ENCODE results near the gene SLC6A9. TPM values are rescaled to one million over a fixed set of nuclear protein-coding genes. Genes with fewer than 3 reads are reported as not detected.

Gene SLC6A9
- total and polyA plus RNA-seq, 2 experiments from 2014 or later = 14.4 to 20.0 TPM

DNA sequence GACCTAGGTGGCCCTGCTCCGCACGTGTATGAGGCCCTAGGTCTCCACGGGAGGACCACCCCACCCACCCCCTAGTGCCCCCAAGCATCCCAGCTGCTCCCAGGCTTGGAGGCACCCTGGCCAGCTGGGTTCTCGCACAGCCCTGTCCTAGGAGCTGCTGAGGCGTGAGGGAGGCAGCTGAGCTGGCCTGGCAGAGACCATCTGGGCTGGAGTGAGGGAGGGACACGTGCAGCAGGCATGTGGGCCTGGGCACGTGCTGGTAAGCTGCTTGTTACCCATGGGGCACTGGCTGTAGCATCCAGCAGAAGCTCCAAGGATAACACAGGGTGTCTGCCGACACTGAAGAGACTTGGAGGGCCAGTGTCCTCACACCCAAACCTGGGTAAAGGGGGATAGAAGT lies 10.1 kb downstream of the SLC6A9 start:
- Mint-ChIP-seq H3K27me3 (ENCODE audit: insufficient read depth, low read depth, poor library complexity) (peaks cover 5% of the 10 kb centered on the region), H3K9me3 (no peaks in the 10 kb centered on the region), H3K4me1 (peaks cover 15% of the 10 kb centered on the region; the same call in 2 of the 3 replicates), H3K27ac (no peak overlapping the region), H3K4me3 (no peak overlapping the region), H3K36me3 (ENCODE audit: low read depth) (peaks cover 53% of the 10 kb centered on the region)
- no peak overlapping the region for H3K27ac ChIP-seq (ENCODE audit: low read depth)
- peaks cover 6% of the 10 kb centered on the region; the same call in 1 of the 2 replicates for H3K79me2 ChIP-seq (replicated peaks; ENCODE audit: insufficient read depth)
- H3K4me3 ChIP-seq = no peak overlapping the region
- ATAC-seq (no peak), DNase-seq (ENCODE audit: low spot score) (no peak)
- no peaks in the 10 kb centered on the region for H3K36me3 ChIP-seq (ENCODE audit: insufficient read depth)
- no peaks in the 10 kb centered on the region for H3K9me2 ChIP-seq (ENCODE audit: insufficient read depth)
- H3K4me1 ChIP-seq (ENCODE audit: insufficient read depth) = peaks cover 5% of the 10 kb centered on the region; the same call in 1 of the 2 replicates
- no peak overlapping the region for H3K4me2 ChIP-seq
- H3F3A ChIP-seq (replicated peaks; ENCODE audit: low read depth) = no peaks in the 10 kb centered on the region
- H2AFZ ChIP-seq = no peak overlapping the region
- H4K20me1 ChIP-seq (replicated peaks; ENCODE audit: insufficient read depth) = no peaks in the 10 kb centered on the region; the same call in 1 of the 2 replicates
- H3K27me3 ChIP-seq (ENCODE audit: insufficient read depth) = no peaks in the 10 kb centered on the region
- TF ChIP-seq JUNB (IDR thresholded peaks at IDR 0.05; ENCODE audit: unreplicated experiment) (no peak), NANOG (IDR thresholded peaks at IDR 0.05; ENCODE audit: borderline replicate concordance) (no peak), ZNF331 (CRISPR knock-in tag; IDR thresholded peaks at IDR 0.05; ENCODE audit: low read depth) (no peak), EZH2phosphoT487 (IDR thresholded peaks at IDR 0.05; ENCODE audit: unreplicated experiment) (no peak), CREB1 (CRISPR knock-in tag; IDR thresholded peaks at IDR 0.05; ENCODE audit: low read depth) (no peak), ZNF462 (CRISPR knock-in tag; IDR thresholded peaks at IDR 0.05) (no peak), EZH2 (IDR thresholded peaks at IDR 0.05; ENCODE audit: low read depth, unreplicated experiment) (no peak), POLR2AphosphoS5 (IDR thresholded peaks at IDR 0.05; ENCODE audit: low read depth) (no peak), STAT1 (IDR thresholded peaks at IDR 0.05; ENCODE audit: unreplicated experiment) (no peak), ZNF114 (CRISPR knock-in tag; IDR thresholded peaks at IDR 0.05) (no peak)
- TF ChIP-seq, protein P1, sequence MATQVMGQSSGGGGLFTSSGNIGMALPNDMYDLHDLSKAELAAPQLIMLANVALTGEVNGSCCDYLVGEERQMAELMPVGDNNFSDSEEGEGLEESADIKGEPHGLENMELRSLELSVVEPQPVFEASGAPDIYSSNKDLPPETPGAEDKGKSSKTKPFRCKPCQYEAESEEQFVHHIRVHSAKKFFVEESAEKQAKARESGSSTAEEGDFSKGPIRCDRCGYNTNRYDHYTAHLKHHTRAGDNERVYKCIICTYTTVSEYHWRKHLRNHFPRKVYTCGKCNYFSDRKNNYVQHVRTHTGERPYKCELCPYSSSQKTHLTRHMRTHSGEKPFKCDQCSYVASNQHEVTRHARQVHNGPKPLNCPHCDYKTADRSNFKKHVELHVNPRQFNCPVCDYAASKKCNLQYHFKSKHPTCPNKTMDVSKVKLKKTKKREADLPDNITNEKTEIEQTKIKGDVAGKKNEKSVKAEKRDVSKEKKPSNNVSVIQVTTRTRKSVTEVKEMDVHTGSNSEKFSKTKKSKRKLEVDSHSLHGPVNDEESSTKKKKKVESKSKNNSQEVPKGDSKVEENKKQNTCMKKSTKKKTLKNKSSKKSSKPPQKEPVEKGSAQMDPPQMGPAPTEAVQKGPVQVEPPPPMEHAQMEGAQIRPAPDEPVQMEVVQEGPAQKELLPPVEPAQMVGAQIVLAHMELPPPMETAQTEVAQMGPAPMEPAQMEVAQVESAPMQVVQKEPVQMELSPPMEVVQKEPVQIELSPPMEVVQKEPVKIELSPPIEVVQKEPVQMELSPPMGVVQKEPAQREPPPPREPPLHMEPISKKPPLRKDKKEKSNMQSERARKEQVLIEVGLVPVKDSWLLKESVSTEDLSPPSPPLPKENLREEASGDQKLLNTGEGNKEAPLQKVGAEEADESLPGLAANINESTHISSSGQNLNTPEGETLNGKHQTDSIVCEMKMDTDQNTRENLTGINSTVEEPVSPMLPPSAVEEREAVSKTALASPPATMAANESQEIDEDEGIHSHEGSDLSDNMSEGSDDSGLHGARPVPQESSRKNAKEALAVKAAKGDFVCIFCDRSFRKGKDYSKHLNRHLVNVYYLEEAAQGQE (IDR thresholded peaks at IDR 0.05; ENCODE audit: unreplicated experiment) = no peak
- TF ChIP-seq, protein P2, sequence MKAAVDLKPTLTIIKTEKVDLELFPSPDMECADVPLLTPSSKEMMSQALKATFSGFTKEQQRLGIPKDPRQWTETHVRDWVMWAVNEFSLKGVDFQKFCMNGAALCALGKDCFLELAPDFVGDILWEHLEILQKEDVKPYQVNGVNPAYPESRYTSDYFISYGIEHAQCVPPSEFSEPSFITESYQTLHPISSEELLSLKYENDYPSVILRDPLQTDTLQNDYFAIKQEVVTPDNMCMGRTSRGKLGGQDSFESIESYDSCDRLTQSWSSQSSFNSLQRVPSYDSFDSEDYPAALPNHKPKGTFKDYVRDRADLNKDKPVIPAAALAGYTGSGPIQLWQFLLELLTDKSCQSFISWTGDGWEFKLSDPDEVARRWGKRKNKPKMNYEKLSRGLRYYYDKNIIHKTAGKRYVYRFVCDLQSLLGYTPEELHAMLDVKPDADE (IDR thresholded peaks at IDR 0.05) = no peak
- TF ChIP-seq, protein P3, sequence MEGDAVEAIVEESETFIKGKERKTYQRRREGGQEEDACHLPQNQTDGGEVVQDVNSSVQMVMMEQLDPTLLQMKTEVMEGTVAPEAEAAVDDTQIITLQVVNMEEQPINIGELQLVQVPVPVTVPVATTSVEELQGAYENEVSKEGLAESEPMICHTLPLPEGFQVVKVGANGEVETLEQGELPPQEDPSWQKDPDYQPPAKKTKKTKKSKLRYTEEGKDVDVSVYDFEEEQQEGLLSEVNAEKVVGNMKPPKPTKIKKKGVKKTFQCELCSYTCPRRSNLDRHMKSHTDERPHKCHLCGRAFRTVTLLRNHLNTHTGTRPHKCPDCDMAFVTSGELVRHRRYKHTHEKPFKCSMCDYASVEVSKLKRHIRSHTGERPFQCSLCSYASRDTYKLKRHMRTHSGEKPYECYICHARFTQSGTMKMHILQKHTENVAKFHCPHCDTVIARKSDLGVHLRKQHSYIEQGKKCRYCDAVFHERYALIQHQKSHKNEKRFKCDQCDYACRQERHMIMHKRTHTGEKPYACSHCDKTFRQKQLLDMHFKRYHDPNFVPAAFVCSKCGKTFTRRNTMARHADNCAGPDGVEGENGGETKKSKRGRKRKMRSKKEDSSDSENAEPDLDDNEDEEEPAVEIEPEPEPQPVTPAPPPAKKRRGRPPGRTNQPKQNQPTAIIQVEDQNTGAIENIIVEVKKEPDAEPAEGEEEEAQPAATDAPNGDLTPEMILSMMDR (conservative IDR thresholded peaks at IDR 0.05; ENCODE audit: low read depth in 2 of 2) = no peak

Measured in GM23338 (cell line).